Fibroblast of lung (primary cell): ENCODE measurements around the gene DDTL. TPM values are rescaled to one million over a fixed set of nuclear protein-coding genes. Genes with fewer than 3 reads are reported as not detected.
"Not testable (repeated sequence)": the region's sequence is repeated elsewhere in the genome, so short reads cannot be mapped to it uniquely, and the experiment has no call there.

Source experiments
- DNase-seq, 2 donors: peaks; one replicate each; pipeline versions ENCODE4 v3.0.0 to v3.0.0-alpha.2; 2010; ENCODE audit warnings: low read depth in 2 of 2
- H2AFZ ChIP-seq: 2 replicates; pipeline ENCODE4 v1.5.1; 2012; ENCODE audit warnings: low read length, control low read depth, inconsistent platforms
- H3K27ac ChIP-seq: 2 replicates; pipeline ENCODE4 v1.5.1; 2011; ENCODE audit warnings: low read length, control low read depth; ENCODE audit not compliant: insufficient read depth
- H3K27me3 ChIP-seq: 2 replicates; pipeline ENCODE4 v1.5.1; 2011; ENCODE audit warnings: mild to moderate bottlenecking, low read length; ENCODE audit not compliant: control insufficient read depth, insufficient read depth
- H3K36me3 ChIP-seq: 2 replicates; pipeline ENCODE4 v1.5.1; 2011; ENCODE audit warnings: low read length; ENCODE audit not compliant: control insufficient read depth, insufficient read depth
- H3K4me1 ChIP-seq: 2 replicates; pipeline ENCODE4 v1.5.1; 2011; ENCODE audit warnings: low read length; ENCODE audit not compliant: control insufficient read depth, insufficient read depth; ENCODE audit errors: extremely low read depth
- H3K4me2 ChIP-seq: 2 replicates; pipeline ENCODE4 v1.5.1; 2011; ENCODE audit warnings: low read length, control low read depth; ENCODE audit not compliant: insufficient read depth; ENCODE audit errors: extremely low read depth
- H3K4me3 ChIP-seq, 4 experiments: fragments of 200-600 bp in 1 of 4; sonication (generic) in 1 of 4; replicated peaks in 1 of 4; 2 replicates each; pipeline ENCODE4 v1.5.1; 2011 to 2016; ENCODE audit warnings: low read length in 4 of 4, low read depth in 3 of 4, mild to moderate bottlenecking in 3 of 4, control low read depth in 2 of 4, inconsistent platforms in 1 of 4, mixed read lengths in 1 of 4; ENCODE audit not compliant: insufficient read depth in 1 of 4; ENCODE audit errors: control extremely low read depth in 1 of 4
- H3K79me2 ChIP-seq: 2 replicates; pipeline ENCODE4 v1.5.1; 2012; ENCODE audit warnings: mild to moderate bottlenecking, low read length, inconsistent platforms; ENCODE audit not compliant: control insufficient read depth, insufficient read depth
- H3K9ac ChIP-seq: 2 replicates; pipeline ENCODE4 v1.5.1; 2011; ENCODE audit warnings: mild to moderate bottlenecking, low read length, control low read depth; ENCODE audit not compliant: insufficient read depth
- H3K9me3 ChIP-seq: 2 replicates; pipeline ENCODE4 v1.5.1; 2012; ENCODE audit warnings: low read depth, low read length; ENCODE audit not compliant: control insufficient read depth, insufficient read depth
- H4K20me1 ChIP-seq: 2 replicates; pipeline ENCODE4 v1.5.1; 2011; ENCODE audit warnings: low read length; ENCODE audit not compliant: control insufficient read depth, insufficient read depth; ENCODE audit errors: extremely low read depth
- EZH2 ChIP-seq: IDR thresholded peaks from 2 replicates; pipeline ENCODE4 v1.5.1; 2012; ENCODE audit warnings: low read length, control low read depth, mild to moderate bottlenecking; ENCODE audit errors: missing control alignments
- polyA plus RNA-seq, 2 donors: library from polyadenylated mRNA; depleted of rRNA in 1 of 2; stranded (reverse) in 1 of 2; unstranded in 1 of 2; fragments of >200 nt; gene quantifications; 2 replicates each; pipeline ENCODE4 v1.2.1, GENCODE V29; 2011 to 2012; ENCODE audit warnings: missing spikeins in 1 of 2
- total RNA-seq: library from RNA; depleted of rRNA; stranded (reverse); fragments of >200 nt; gene quantifications from 2 replicates; pipeline ENCODE4 v1.2.1, GENCODE V29; 2014
- TF ChIP-seq, protein P1 (sequence below), 2 donors: IDR thresholded peaks in 1 of 2; conservative IDR thresholded peaks in 1 of 2; 1 replicate in 1 of 2; 2 replicates in 1 of 2; pipeline ENCODE4 v1.5.1; 2011 to 2012; ENCODE audit warnings: low read length in 2 of 2, control low read depth in 1 of 2, inconsistent platforms in 1 of 2, low read depth in 1 of 2, mild to moderate bottlenecking in 1 of 2

The DDTL gene
- total and polyA plus RNA-seq, 2 donors (not counting 1 experiment from before 2014, with no cell fraction given), result 0.51 to 4.1 TPM

DNA sequence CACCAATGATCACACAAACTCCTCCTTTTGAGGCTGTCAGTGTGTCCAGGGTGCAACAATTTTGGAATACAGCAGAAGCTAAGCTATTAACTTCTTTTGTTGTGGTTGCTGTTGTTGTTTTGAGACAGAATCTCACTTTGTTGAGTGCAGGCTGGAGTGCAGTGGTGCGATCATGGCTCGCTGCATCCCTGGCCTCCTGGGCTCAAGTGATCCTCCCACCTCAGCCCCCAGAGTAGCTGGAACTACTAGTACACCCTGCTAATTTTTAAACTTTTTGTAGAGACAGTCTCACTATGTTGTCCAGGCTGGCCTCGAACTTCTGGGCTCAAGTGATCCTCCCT is 27.7 kb upstream of the DDTL start:
- no peak overlapping the region for H3K27ac ChIP-seq
- H3K79me2 ChIP-seq, result no peaks in the 10 kb centered on the region
- no peaks in the 10 kb centered on the region for H3K27me3 ChIP-seq
- TF ChIP-seq EZH2, result no peak
- TF ChIP-seq, protein P1, sequence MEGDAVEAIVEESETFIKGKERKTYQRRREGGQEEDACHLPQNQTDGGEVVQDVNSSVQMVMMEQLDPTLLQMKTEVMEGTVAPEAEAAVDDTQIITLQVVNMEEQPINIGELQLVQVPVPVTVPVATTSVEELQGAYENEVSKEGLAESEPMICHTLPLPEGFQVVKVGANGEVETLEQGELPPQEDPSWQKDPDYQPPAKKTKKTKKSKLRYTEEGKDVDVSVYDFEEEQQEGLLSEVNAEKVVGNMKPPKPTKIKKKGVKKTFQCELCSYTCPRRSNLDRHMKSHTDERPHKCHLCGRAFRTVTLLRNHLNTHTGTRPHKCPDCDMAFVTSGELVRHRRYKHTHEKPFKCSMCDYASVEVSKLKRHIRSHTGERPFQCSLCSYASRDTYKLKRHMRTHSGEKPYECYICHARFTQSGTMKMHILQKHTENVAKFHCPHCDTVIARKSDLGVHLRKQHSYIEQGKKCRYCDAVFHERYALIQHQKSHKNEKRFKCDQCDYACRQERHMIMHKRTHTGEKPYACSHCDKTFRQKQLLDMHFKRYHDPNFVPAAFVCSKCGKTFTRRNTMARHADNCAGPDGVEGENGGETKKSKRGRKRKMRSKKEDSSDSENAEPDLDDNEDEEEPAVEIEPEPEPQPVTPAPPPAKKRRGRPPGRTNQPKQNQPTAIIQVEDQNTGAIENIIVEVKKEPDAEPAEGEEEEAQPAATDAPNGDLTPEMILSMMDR (conservative IDR thresholded peaks at IDR 0.05 in 1 of 2, IDR thresholded peaks at IDR 0.05 in 1 of 2; ENCODE audit: low read depth in 1 of 2, low read length in 2 of 2), result no peak
- H3K9me3 ChIP-seq, result no peaks in the 10 kb centered on the region
- H4K20me1 ChIP-seq, result no peaks in the 10 kb centered on the region
- DNase-seq, result no peak
- H2AFZ ChIP-seq, result no peak overlapping the region
- H3K4me3 ChIP-seq, result no peak overlapping the region
- no peak overlapping the region for H3K9ac ChIP-seq
- no peak overlapping the region for H3K4me2 ChIP-seq
- no peaks in the 10 kb centered on the region for H3K4me1 ChIP-seq
- no peaks in the 10 kb centered on the region for H3K36me3 ChIP-seq

DNA sequence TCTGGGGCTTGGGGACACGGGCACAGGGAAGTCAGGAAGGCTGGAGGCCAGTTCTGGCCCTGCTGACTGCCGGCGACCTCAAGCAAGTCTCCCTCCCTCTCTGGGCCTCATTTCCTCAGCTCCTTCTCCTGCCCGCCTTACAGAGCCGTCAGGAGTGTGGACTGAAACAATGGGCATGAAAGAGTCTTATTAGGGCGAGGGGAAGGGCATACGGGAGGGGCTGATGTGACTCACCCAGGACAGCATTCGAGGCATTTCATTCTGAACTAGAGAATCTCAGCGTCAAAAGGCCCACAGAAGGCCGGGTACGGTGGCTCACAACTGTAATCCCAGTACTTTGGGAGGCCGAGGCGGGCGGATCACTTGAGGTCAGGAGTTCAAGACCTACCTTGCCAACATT is 26.5 kb upstream of the DDTL start:
- not testable (repeated sequence) for H3K36me3 ChIP-seq, H4K20me1 ChIP-seq, H3K4me3 ChIP-seq, H3K9me3 ChIP-seq, H3K27me3 ChIP-seq, H3K79me2 ChIP-seq, H3K9ac ChIP-seq, H3K4me2 ChIP-seq, H3K4me1 ChIP-seq, DNase-seq, H3K27ac ChIP-seq, H2AFZ ChIP-seq

DNA sequence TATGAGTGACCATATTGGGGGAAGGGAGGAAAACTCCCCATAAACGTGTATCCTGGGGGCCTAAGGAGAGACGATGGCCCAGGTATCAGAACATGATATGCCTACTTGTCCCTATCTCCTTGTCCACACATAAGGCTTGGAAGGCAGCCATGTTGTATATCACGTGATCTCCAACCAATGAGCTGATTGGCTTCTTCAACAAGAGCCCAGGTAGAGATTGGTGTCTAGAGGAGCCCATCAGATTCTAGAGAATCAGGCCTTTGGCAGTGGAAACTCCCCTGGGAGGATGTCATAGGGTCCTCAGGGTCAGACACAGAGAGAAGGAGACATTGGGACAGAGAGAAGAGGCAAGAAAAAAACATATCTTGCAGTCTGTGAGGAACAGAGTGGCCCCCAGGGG is 19.3 kb upstream of the DDTL start:
- H3K9me3 ChIP-seq, H3K4me3 ChIP-seq, H3K27me3 ChIP-seq, H3K36me3 ChIP-seq, H3K4me1 ChIP-seq, H2AFZ ChIP-seq, H3K79me2 ChIP-seq, H3K27ac ChIP-seq, DNase-seq, H4K20me1 ChIP-seq, H3K4me2 ChIP-seq, H3K9ac ChIP-seq: not testable (repeated sequence)

DNA sequence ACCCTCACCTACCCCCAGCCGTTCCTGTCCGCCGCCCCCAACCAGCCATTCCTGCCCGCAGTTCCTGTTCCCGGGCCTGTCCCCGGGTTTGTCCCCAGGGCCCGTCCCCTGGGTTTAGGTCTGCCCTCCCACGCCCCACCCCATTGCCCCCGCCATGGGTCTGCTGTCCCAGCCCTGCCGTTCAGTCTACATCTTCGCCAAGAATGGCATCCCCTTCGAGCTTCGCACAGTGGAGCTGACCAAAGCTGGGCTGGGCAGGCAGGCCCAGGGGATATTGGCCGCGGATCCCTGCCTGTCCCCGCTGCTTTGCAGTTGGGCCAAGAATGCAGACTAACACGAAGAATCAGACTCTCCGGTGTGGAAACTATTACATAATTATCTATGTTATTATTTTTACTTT is 16.9 kb upstream of the DDTL start:
- H3K36me3 ChIP-seq, H2AFZ ChIP-seq, H4K20me1 ChIP-seq, H3K4me2 ChIP-seq, H3K79me2 ChIP-seq, H3K9ac ChIP-seq, H3K4me1 ChIP-seq, H3K27me3 ChIP-seq, H3K9me3 ChIP-seq, DNase-seq, H3K27ac ChIP-seq, H3K4me3 ChIP-seq: not testable (repeated sequence)

DNA sequence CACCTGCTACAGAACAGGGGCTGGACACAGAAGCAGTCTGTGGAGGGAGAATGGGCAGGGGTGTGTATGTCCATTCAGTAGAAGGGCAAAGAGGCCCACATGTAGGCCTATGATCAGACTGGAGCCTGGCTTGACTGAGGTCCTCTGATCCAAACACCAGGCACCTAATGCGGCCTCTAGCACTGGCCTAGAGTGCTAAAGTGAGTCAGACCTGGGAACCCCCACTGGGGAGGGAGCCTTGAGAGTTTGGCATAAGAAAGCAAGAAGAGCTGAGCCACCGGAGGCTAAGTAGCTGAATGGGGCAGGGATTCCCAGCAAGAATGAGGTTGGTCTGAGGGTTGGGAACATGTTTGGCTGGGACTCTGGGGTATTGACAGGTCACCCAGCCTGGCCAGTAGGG is 15.3 kb upstream of the DDTL start:
- DNase-seq, result peak in 1 of 2 donors; percentile 11
- H3K4me2 ChIP-seq, result not testable (repeated sequence)

DNA sequence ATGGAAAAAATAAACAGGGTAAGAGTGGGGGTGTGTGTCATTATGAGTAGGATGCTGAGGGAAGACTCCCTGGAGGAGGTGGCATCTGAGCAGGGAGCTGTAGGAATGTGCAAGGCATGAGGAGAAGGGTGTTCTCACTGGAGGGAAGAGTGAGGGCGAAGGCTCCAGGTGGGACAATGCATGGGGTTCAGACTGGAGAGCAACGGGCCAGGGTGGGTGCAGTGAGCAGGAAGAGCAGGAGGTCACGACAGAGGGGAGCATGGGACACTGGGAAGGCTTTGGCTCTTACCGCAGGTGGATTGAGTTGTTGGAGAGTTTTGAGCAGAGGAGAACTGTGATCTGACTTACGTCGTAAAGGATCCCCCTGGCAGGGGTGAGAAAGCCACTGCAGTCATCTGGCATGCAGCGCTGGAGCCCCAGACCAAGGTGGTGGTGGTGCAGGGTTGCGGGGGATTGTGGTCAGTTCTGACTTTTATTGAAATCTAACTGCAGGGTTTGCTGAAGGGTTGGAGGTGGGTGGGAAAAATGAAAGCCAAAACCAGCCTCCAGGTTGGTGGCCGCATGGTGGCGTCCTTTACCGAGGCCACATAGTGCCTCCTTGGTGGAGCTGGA is 13.8 kb upstream of the DDTL start:
- H4K20me1 ChIP-seq, H3K9ac ChIP-seq, DNase-seq, H3K27me3 ChIP-seq, H3K9me3 ChIP-seq, H3K4me3 ChIP-seq, H3K4me2 ChIP-seq, H3K4me1 ChIP-seq, H3K27ac ChIP-seq, H2AFZ ChIP-seq, H3K79me2 ChIP-seq, H3K36me3 ChIP-seq: not testable (repeated sequence)

More for the DNA sequence above, 15.3 kb upstream of the DDTL start:
- H3K4me1 ChIP-seq, H2AFZ ChIP-seq, H3K9me3 ChIP-seq, H3K36me3 ChIP-seq, H3K27me3 ChIP-seq, H3K79me2 ChIP-seq, H3K27ac ChIP-seq, H4K20me1 ChIP-seq, H3K9ac ChIP-seq, H3K4me3 ChIP-seq: not testable (repeated sequence)
